ENCODE data around the gene ASTN2.

- TF ChIP-seq CTCF (IDR thresholded peaks at IDR 0.05; ENCODE audit: insufficient read depth, low read depth, low read length) (no peak), EZH2 (IDR thresholded peaks at IDR 0.05; ENCODE audit: insufficient read depth, low read length) (no peak)
These were observed 124.5 kb downstream of the ASTN2 start for GRCh38 chr9:117290306-117290840.
